HG02840 (cell line): Measurements from ENCODE around the gene GEMIN4.
"Not testable (repeated sequence)": the region's sequence is repeated elsewhere in the genome, so short reads cannot be mapped to it uniquely, and the experiment has no call there.

ENCODE experiments used
- ATAC-seq: cut with Tn5 transposase; IDR thresholded peaks from one replicate; pipeline ENCODE4 v1.9.1; 2021; ENCODE audit warnings: mild to moderate bottlenecking, moderate library complexity, moderate number of reproducible peaks; ENCODE audit not compliant: unreplicated experiment, low FRiP score

The GEMIN4 gene

DNA sequence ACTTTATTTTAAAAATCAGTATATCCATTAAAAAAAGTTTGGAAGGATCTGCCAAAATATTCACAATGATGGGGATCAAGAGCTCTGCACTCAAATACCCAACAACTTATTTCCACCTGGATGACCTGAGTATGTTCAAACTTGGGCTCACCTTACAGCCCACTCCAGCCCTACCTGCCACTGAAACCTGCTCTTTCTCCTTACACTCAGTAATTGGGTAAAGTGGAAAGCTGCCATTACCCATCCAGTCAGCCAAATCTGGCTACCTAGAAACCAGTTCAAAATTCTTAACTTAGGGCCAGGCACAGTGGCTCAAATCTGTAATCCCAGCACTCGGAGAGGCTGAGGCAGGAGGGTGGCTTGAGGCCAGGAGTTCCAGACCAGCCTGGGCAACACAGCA, 47.1 kb downstream of the GEMIN4 start:
- no peak for ATAC-seq

DNA sequence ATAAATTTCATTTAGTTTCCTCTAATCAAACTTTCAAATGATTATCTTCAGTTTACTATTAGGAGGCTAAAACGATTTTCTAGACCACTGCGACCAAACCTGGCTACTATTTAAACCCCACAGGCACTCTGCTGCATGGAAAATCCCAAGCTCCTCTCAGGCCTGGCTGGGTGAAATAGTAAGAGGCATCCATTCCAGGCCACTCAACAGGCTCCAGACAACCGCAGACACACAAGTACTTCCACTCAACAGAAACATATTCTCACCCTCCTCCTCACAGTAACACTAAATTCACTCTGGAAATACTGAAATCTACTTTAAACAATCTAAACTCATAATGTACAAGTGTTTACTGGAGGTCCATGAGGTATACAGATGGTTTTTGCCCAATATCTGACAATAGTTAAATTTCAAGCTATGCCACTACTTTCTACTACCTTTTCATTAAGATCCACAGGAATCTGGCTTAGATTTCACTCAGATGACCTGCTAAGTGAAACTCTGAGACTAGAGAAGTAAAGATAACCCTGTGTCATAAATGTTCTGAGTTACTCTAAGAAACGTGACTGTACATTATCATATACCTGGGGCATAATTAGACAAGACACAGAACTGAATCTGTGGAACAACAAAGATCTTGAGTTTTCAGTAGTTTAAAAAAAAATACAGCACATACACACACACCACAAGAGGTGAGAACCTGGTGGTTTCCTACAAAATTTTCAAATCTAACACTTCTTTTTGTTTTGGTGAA, 47.8 kb downstream of the GEMIN4 start:
- no peak for ATAC-seq

DNA sequence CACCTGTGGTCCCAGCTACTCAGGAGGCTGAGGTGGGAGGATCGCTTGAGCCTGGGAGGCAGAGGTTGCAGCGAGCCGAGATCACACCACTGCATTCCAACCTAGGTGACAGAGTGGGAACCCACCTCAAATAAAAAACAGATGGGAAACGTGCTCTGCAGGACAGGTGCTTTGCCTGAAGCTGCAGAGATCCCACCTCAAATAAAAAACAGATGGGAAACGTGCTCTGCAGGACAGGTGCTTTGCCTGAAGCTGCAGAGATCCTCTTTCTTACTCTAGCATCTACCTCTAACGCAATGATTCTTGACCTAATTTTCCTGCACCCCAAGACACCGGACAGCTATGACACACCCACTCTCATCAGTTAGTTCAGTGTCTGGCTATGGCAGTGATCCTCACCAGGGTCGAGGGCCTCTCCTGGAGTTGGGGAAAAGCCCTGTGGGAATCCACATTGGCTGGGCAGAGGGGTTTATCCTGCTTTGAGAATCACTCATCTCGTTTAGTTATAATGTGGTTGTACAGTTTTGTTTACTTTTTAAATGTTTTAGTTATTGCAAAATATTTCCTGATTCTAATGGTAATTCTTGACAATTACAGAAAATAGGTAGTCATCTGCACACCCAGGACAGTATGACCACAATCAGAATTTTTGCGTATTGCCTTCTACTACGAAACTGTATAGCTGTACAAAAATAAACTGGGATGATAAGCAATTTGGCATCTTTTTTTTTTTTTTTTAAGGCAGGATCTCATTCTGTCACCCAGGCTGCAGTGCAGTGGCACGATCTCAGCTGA, 48.8 kb downstream of the GEMIN4 start:
- no peak for ATAC-seq

DNA sequence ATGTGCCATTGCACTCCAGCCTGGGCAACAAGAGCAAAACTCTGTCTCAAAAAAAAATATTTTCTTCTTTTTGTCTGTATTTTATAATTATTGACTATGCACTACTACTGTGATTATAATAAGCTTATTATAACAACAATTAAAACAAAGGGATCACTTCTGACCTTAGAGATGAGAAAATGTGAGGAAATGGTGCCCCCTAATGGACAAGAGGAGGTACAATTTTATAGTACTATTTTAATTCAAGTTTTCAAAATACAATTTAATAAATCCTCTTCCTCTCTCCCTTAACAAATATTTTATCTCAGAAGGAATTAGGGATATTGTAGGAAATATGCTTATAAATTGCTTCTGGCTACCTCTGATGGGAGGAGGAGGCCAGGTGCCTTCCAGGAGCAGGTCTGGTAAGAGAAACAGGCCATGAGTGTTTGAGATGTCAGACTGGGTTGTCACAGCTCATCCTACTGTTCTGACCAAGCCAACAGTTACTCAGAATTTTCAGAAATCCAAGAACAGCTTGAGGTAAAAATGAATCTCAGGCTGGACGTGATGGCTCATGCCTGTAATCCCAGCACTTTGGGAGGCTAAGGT, 51.5 kb downstream of the GEMIN4 start:
- no peak for ATAC-seq

DNA sequence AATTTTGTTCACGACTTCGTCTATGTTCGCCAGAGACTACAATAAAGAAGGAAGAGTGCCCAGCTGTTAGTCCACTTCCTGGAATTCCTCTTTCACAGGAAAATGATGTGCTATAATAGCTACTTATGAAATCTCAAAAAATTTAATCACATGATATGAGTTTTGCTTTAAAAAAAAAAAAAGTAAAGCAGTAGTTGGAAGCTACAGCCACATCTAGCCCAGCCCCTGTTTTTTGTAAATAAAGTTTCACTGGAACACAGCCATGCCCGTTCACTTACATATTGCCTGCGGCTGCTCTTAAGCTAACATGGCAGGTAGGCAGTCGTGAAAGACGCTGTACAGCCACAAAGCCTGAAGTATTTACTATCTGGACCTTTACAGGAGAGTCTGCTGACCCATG, 52.7 kb downstream of the GEMIN4 start:
- no peak for ATAC-seq

DNA sequence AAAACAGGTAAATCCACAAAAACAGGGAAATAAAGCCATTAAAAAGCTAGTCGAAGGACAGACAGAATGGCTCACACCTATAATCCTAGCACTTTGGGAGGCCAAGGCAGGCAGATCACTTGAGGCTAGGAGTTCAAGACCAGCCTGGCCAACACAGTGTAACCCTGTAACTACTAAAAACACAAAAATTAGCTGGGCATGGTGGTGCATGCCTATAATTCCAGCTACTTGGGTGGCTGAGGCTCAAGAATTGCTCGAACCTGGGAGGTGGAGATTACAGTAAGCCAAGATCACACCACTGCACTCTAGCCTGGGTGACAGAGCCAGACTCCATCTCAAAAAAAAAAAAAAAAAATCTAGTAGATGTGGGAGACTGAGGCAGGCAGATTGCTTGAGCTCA, 54.0 kb downstream of the GEMIN4 start:
- ATAC-seq = not testable (repeated sequence)

DNA sequence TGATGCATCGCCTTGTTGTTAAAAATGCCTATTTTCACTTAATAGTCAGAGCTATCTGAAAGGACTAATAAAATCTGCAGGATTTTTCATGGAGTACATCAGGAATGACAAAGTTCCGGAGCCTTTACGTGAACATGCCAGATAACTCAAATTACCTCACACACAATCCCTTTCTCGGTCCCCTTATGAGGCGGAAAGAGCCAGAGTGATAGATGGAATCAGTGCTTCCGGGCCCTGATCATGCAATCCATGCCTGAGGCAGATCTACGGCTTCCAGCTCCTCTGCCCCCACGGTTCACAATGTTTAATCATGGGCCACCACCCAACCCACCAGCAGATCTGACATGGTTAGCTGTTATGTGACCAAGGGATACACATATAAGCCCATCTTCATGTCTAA, 54.4 kb downstream of the GEMIN4 start:
- no peak for ATAC-seq

DNA sequence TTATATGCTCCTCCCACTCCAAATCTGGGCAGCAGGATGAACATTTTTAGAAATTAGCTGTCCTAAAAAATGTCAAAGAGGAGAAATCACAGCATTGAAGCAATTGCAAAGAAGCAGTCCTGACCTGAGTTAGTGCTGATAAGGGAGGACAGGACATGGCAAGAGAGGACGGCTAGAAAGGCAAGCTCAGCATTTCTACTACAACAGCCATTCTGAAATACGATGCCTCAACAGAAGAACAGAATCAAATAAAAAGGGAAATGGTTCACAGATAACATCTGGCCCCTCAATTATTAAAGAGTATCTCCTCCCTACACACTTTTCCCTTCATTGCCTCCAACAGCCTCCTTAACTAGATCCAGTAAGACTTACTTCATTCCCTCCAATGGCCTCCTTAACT, 55.7 kb downstream of the GEMIN4 start:
- no peak for ATAC-seq
